ENCODE results near the gene MEX3C. TPM values are rescaled to one million over a fixed set of nuclear protein-coding genes. Genes with fewer than 3 reads are reported as not detected.
A peak's percentile ranks its signal among the peaks of the same experiment; 100 is the strongest.

The MEX3C gene
- total RNA-seq, 1 donor from 2014 or later = 81.3 TPM

- Mint-ChIP-seq H3K9me3 (ENCODE audit: unreplicated experiment) (peaks cover 20% of the 10 kb centered on the region), H3K4me3 (ENCODE audit: unreplicated experiment) (peak overlapping the region; percentile 91)
Observed at GRCh38 chr18:51195451-51196117, 1.9 kb downstream of the MEX3C start.

GRCh38 chr18:51195086-51195450 is 2.4 kb downstream of the MEX3C start:
- H3K36me3 Mint-ChIP-seq (ENCODE audit: unreplicated experiment) = peaks cover 7% of the 10 kb centered on the region
- no peak for TF ChIP-seq CTCF (IDR thresholded peaks at IDR 0.05; ENCODE audit: partially characterized antibody, unreplicated experiment)
- H3K27ac Mint-ChIP-seq (ENCODE audit: unreplicated experiment) = peak overlapping the region; percentile 97
- no peak for DNase-seq
- peak overlapping the region; percentile 91 for H3K4me3 Mint-ChIP-seq (ENCODE audit: unreplicated experiment)
- peaks cover 23% of the 10 kb centered on the region for H3K4me1 Mint-ChIP-seq (ENCODE audit: low read depth, unreplicated experiment)
- peaks cover 19% of the 10 kb centered on the region for H3K27me3 Mint-ChIP-seq (ENCODE audit: unreplicated experiment)
- H3K9me3 Mint-ChIP-seq (ENCODE audit: unreplicated experiment) = peaks cover 20% of the 10 kb centered on the region

More at GRCh38 chr18:51195451-51196117, 1.9 kb downstream of the MEX3C start:
- H3K4me1 Mint-ChIP-seq (ENCODE audit: low read depth, unreplicated experiment) = peaks cover 23% of the 10 kb centered on the region
- peaks cover 7% of the 10 kb centered on the region for H3K36me3 Mint-ChIP-seq (ENCODE audit: unreplicated experiment)
- H3K27me3 Mint-ChIP-seq (ENCODE audit: unreplicated experiment) = peaks cover 19% of the 10 kb centered on the region
- H3K27ac Mint-ChIP-seq (ENCODE audit: unreplicated experiment) = peak overlapping the region; percentile 97
- DNase-seq = peak; percentile 28
- TF ChIP-seq CTCF (IDR thresholded peaks at IDR 0.05; ENCODE audit: partially characterized antibody, unreplicated experiment) = no peak

GRCh38 chr18:51194604-51195003 is 2.9 kb downstream of the MEX3C start:
- no peak for DNase-seq
- Mint-ChIP-seq H3K4me1 (ENCODE audit: low read depth, unreplicated experiment) (peaks cover 23% of the 10 kb centered on the region), H3K27me3 (ENCODE audit: unreplicated experiment) (peaks cover 19% of the 10 kb centered on the region), H3K36me3 (ENCODE audit: unreplicated experiment) (peaks cover 7% of the 10 kb centered on the region), H3K9me3 (ENCODE audit: unreplicated experiment) (peaks cover 23% of the 10 kb centered on the region), H3K4me3 (ENCODE audit: unreplicated experiment) (peak overlapping the region; percentile 91), H3K27ac (ENCODE audit: unreplicated experiment) (peak overlapping the region; percentile 97)
- no peak for TF ChIP-seq CTCF (IDR thresholded peaks at IDR 0.05; ENCODE audit: partially characterized antibody, unreplicated experiment)

- no peak for TF ChIP-seq CTCF (IDR thresholded peaks at IDR 0.05; ENCODE audit: partially characterized antibody, unreplicated experiment)
Observed at GRCh38 chr18:51193621-51194287, 3.7 kb downstream of the MEX3C start.

GRCh38 chr18:51192696-51193095 is 4.8 kb downstream of the MEX3C start:
- H3K27me3 Mint-ChIP-seq (ENCODE audit: unreplicated experiment) = peaks cover 15% of the 10 kb centered on the region
- H3K4me3 Mint-ChIP-seq (ENCODE audit: unreplicated experiment) = peak overlapping the region; percentile 86
- H3K4me1 Mint-ChIP-seq (ENCODE audit: low read depth, unreplicated experiment) = peaks cover 23% of the 10 kb centered on the region
- H3K9me3 Mint-ChIP-seq (ENCODE audit: unreplicated experiment) = peaks cover 18% of the 10 kb centered on the region
- peak overlapping the region; percentile 68 for H3K27ac Mint-ChIP-seq (ENCODE audit: unreplicated experiment)
- no peak for DNase-seq
- peaks cover 7% of the 10 kb centered on the region for H3K36me3 Mint-ChIP-seq (ENCODE audit: unreplicated experiment)
- TF ChIP-seq CTCF (IDR thresholded peaks at IDR 0.05; ENCODE audit: partially characterized antibody, unreplicated experiment) = no peak

More at GRCh38 chr18:51193621-51194287, 3.7 kb downstream of the MEX3C start:
- no peak for DNase-seq
- Mint-ChIP-seq H3K4me3 (ENCODE audit: unreplicated experiment) (peak overlapping the region; percentile 91), H3K4me1 (ENCODE audit: low read depth, unreplicated experiment) (peaks cover 23% of the 10 kb centered on the region), H3K9me3 (ENCODE audit: unreplicated experiment) (peaks cover 18% of the 10 kb centered on the region), H3K27ac (ENCODE audit: unreplicated experiment) (peak overlapping the region; percentile 63), H3K27me3 (ENCODE audit: unreplicated experiment) (peaks cover 16% of the 10 kb centered on the region), H3K36me3 (ENCODE audit: unreplicated experiment) (peaks cover 7% of the 10 kb centered on the region)
